Measurements from ENCODE around the gene SPTY2D1. TPM values are rescaled to one million over a fixed set of nuclear protein-coding genes. Genes with fewer than 3 reads are reported as not detected.

The SPTY2D1 gene
- total RNA-seq, 4 donors from 2014 or later, result 16.3 to 30.1 (median 25.3) TPM

DNA sequence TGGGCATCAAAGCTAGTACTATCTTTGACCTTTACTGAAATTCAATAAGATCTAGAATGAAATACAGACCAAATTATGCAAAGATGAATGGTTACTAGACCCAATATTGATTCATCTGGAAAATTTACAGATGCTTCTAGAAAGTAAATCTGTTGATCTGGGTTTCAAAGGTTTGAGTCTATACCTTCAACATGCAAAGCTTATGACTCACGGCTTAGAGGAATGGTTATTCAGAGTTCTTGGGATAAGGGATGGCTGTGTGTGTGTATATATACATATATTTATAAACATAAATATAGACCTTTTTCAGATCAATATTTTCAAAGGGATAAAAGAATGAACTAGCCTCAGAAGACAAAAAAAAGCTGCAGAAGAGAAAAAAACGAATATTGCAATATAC is 1.3 kb downstream of the SPTY2D1 start:
- Histone ChIP-seq H3K36me3 (no peaks in the 10 kb centered on the region), H3K27ac (peak overlapping the region in 1 of 4 donors; percentile 95), H3K4me3 (peak overlapping the region; percentile 82 to 91), H3K9me3 (no peaks in the 10 kb centered on the region), H3K27me3 (no peaks in the 10 kb centered on the region), H3K4me1 (peaks cover 0 to 64% (median 10%) of the 10 kb centered on the region in 3 donors)
- WGBS, 2 donors (ENCODE audit: low coverage in 1 of 2), result 10 to 58% methylated on average over 2 of the region's 2 CpGs
- ATAC-seq, result no peak
- TF ChIP-seq, protein P1, sequence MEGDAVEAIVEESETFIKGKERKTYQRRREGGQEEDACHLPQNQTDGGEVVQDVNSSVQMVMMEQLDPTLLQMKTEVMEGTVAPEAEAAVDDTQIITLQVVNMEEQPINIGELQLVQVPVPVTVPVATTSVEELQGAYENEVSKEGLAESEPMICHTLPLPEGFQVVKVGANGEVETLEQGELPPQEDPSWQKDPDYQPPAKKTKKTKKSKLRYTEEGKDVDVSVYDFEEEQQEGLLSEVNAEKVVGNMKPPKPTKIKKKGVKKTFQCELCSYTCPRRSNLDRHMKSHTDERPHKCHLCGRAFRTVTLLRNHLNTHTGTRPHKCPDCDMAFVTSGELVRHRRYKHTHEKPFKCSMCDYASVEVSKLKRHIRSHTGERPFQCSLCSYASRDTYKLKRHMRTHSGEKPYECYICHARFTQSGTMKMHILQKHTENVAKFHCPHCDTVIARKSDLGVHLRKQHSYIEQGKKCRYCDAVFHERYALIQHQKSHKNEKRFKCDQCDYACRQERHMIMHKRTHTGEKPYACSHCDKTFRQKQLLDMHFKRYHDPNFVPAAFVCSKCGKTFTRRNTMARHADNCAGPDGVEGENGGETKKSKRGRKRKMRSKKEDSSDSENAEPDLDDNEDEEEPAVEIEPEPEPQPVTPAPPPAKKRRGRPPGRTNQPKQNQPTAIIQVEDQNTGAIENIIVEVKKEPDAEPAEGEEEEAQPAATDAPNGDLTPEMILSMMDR (IDR thresholded peaks at IDR 0.05), result no peak

GRCh38 chr11:18624161-18624560 is 10.0 kb downstream of the SPTY2D1 start:
- no peaks in the 10 kb centered on the region for H3K27me3 ChIP-seq
- peaks cover 0 to 63% (median under 1%) of the 10 kb centered on the region in 3 donors for H3K4me1 ChIP-seq
- ATAC-seq, result no peak
- no peaks in the 10 kb centered on the region for H3K36me3 ChIP-seq
- WGBS, 2 donors (ENCODE audit: low coverage in 1 of 2), result 67 to 73% methylated on average over 1 of the region's 1 CpG
- H3K9me3 ChIP-seq, result no peaks in the 10 kb centered on the region
- H3K4me3 ChIP-seq, result no peak overlapping the region
- H3K27ac ChIP-seq, result no peak overlapping the region
- TF ChIP-seq POLR2A (IDR thresholded peaks at IDR 0.05) (no peak), POLR2AphosphoS5 (IDR thresholded peaks at IDR 0.05) (no peak), EP300 (IDR thresholded peaks at IDR 0.05) (no peak)
- TF ChIP-seq, protein P1 (IDR thresholded peaks at IDR 0.05), result no peak

GRCh38 chr11:18623707-18624106 is 10.4 kb downstream of the SPTY2D1 start:
- no peak for ATAC-seq
- TF ChIP-seq POLR2AphosphoS5 (IDR thresholded peaks at IDR 0.05) (no peak), EP300 (IDR thresholded peaks at IDR 0.05) (no peak), POLR2A (IDR thresholded peaks at IDR 0.05) (no peak)
- TF ChIP-seq, protein P1 (IDR thresholded peaks at IDR 0.05), result no peak
- Histone ChIP-seq H3K4me1 (peaks cover 0 to 63% (median 5%) of the 10 kb centered on the region in 3 donors), H3K27ac (no peak overlapping the region), H3K9me3 (no peaks in the 10 kb centered on the region), H3K27me3 (no peaks in the 10 kb centered on the region), H3K36me3 (no peaks in the 10 kb centered on the region), H3K4me3 (no peak overlapping the region)
- WGBS, 2 donors (ENCODE audit: low coverage in 1 of 2), result 80 to 100% methylated on average over 1 to 2 of the region's 2 CpGs

- H3K4me3 ChIP-seq, result no peak overlapping the region
- peak overlapping the region; percentile 56 to 80 (median 65) for H3K27ac ChIP-seq
- peaks cover 0 to 26% of the 10 kb centered on the region in 2 donors for H3K36me3 ChIP-seq
- no peaks in the 10 kb centered on the region for H3K9me3 ChIP-seq
- peak; percentile 47 for ATAC-seq
- H3K27me3 ChIP-seq, result no peaks in the 10 kb centered on the region
- TF ChIP-seq, protein P1 (IDR thresholded peaks at IDR 0.05), result no peak
- TF ChIP-seq EP300 (IDR thresholded peaks at IDR 0.05), result no peak
- TF ChIP-seq POLR2AphosphoS5 (IDR thresholded peaks at IDR 0.05), result peak; percentile 73
- TF ChIP-seq POLR2A (IDR thresholded peaks at IDR 0.05), result no peak
- 3 to 9% methylated on average over 5 of the region's 5 CpGs for WGBS, 2 donors (ENCODE audit: low coverage in 1 of 2)
- H3K4me1 ChIP-seq, result peaks cover 0 to 61% (median 5%) of the 10 kb centered on the region in 3 donors
These were observed 15.7 kb downstream of the SPTY2D1 start for GRCh38 chr11:18618342-18619025.

GRCh38 chr11:18617688-18618341 is 16.3 kb downstream of the SPTY2D1 start:
- TF ChIP-seq EP300 (IDR thresholded peaks at IDR 0.05), result no peak
- TF ChIP-seq POLR2AphosphoS5 (IDR thresholded peaks at IDR 0.05), result no peak
- TF ChIP-seq, protein P1 (IDR thresholded peaks at IDR 0.05), result no peak
- TF ChIP-seq POLR2A (IDR thresholded peaks at IDR 0.05), result no peak
- 52 to 53% methylated on average over 6 to 10 of the region's 10 CpGs for WGBS, 2 donors (ENCODE audit: low coverage in 1 of 2)
- Histone ChIP-seq H3K27me3 (no peaks in the 10 kb centered on the region), H3K4me3 (no peak overlapping the region), H3K36me3 (peaks cover 0 to 28% of the 10 kb centered on the region in 2 donors), H3K9me3 (no peaks in the 10 kb centered on the region), H3K27ac (peak overlapping the region; percentile 56 to 80 (median 65)), H3K4me1 (peaks cover 0 to 61% (median 5%) of the 10 kb centered on the region in 3 donors)
- no peak for ATAC-seq
